Right atrium auricular region (tissue), 2 donors: ENCODE results near the gene MXD1. TPM values are rescaled to one million over a fixed set of nuclear protein-coding genes. Genes with fewer than 3 reads are reported as not detected.

Experiments
- DNase-seq: peaks from one replicate; pipeline ENCODE4 v3.0.0-alpha.2; 2019; ENCODE audit warnings: low spot score
- H3K27ac ChIP-seq, 2 donors: fragments of 200-600 bp; sonication (generic); 1 replicate in 1 of 2; 2 replicates in 1 of 2; pipeline ENCODE4 v1.5.1; 2016 to 2019
- H3K27me3 ChIP-seq, 2 donors: fragments of 200-600 bp; sonication (generic); one replicate each; pipeline versions ENCODE4 v1.5.1 to v1.6.0; 2017 to 2019
- H3K36me3 ChIP-seq: fragments of 200-600 bp; sonication (generic); one replicate; pipeline ENCODE4 v1.5.1; 2016
- H3K4me1 ChIP-seq, 2 donors: fragments of 200-600 bp; sonication (generic); one replicate each; pipeline versions ENCODE4 v1.5.1 to v1.6.0; 2017 to 2019
- H3K4me3 ChIP-seq, 2 donors: fragments of 200-600 bp; sonication (generic); 1 replicate in 1 of 2; 2 replicates in 1 of 2; pipeline ENCODE4 v1.5.1; 2017 to 2019; ENCODE audit warnings: mild to moderate bottlenecking in 1 of 2, moderate library complexity in 1 of 2
- H3K9me3 ChIP-seq, 2 donors: fragments of 200-600 bp; sonication (generic); one replicate each; pipeline ENCODE4 v1.5.1; 2019
- CTCF ChIP-seq, 2 donors: fragments of 200-600 bp; sonication (generic); IDR thresholded peaks; one replicate each; pipeline ENCODE4 v1.5.1; 2019; ENCODE audit warnings: antibody characterized with exemption in 2 of 2
- total RNA-seq, 2 donors: library from RNA; depleted of rRNA; stranded (reverse); fragments of >200 nt; gene quantifications; one replicate each; pipeline ENCODE4 v1.1.0, GENCODE V29; 2016

MXD1 gene
- total RNA-seq, 2 donors from 2014 or later: 4.4 to 4.7 TPM

- TF ChIP-seq CTCF (IDR thresholded peaks at IDR 0.05): peak in 1 of 2 donors; percentile 54
- H3K4me3 ChIP-seq: peak overlapping the region; percentile 63 to 85
- DNase-seq: peak; percentile 100
- no peaks in the 10 kb centered on the region for H3K36me3 ChIP-seq
- peak overlapping the region; percentile 99 for H3K27ac ChIP-seq
- H3K9me3 ChIP-seq: no peaks in the 10 kb centered on the region
- H3K4me1 ChIP-seq: peaks cover 0 to 26% of the 10 kb centered on the region in 2 donors
- H3K27me3 ChIP-seq: no peaks in the 10 kb centered on the region
These were observed 552 bp upstream of the MXD1 start for GRCh38 chr2:69914164-69914949.

GRCh38 chr2:69916106-69916505 lies 1.2 kb downstream of the MXD1 start:
- Histone ChIP-seq H3K4me3 (peak overlapping the region in 1 of 2 donors; percentile 85), H3K27ac (peak overlapping the region; percentile 89 to 96), H3K27me3 (no peaks in the 10 kb centered on the region), H3K4me1 (peaks cover 0 to 26% of the 10 kb centered on the region in 2 donors), H3K36me3 (no peaks in the 10 kb centered on the region), H3K9me3 (no peaks in the 10 kb centered on the region)
- no peak for DNase-seq
- TF ChIP-seq CTCF (IDR thresholded peaks at IDR 0.05): no peak

- H3K27ac ChIP-seq: peak overlapping the region; percentile 59 to 72
- H3K4me3 ChIP-seq: no peak overlapping the region
- TF ChIP-seq CTCF (IDR thresholded peaks at IDR 0.05): no peak
- peak; percentile 71 for DNase-seq
- no peaks in the 10 kb centered on the region for H3K9me3 ChIP-seq
- peaks cover 0 to 26% of the 10 kb centered on the region in 2 donors for H3K4me1 ChIP-seq
- peaks cover 9% of the 10 kb centered on the region for H3K36me3 ChIP-seq
- H3K27me3 ChIP-seq: no peaks in the 10 kb centered on the region
These were observed 2.9 kb downstream of the MXD1 start for GRCh38 chr2:69917852-69918251.

GRCh38 chr2:69918401-69918800 lies 3.5 kb downstream of the MXD1 start:
- H3K27ac ChIP-seq: peak overlapping the region; percentile 59 to 72
- H3K4me3 ChIP-seq: no peak overlapping the region
- no peaks in the 10 kb centered on the region for H3K27me3 ChIP-seq
- no peak for DNase-seq
- no peaks in the 10 kb centered on the region for H3K9me3 ChIP-seq
- H3K36me3 ChIP-seq: peaks cover 9% of the 10 kb centered on the region
- H3K4me1 ChIP-seq: peaks cover 0 to 24% of the 10 kb centered on the region in 2 donors
- no peak for TF ChIP-seq CTCF (IDR thresholded peaks at IDR 0.05)

DNA sequence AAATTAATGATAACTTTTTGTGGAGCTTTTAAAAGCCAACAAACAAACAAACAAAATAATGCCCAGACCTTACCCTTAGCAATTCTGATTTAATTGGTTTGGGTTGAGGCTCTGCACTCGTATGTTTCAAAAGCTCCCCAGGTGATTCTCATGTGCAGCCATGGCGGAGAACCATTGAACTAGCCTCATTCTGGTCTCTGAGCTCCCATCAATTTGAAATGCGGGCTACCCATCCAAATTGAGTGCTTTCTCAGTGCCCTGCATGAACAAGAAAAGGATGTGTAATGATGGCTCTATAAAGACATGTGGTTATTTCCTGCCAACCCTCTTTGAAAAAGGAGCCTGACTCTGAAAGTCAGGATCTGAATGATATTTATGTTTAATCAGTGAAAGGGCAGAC lies 8.2 kb downstream of the MXD1 start:
- no peak overlapping the region for H3K27ac ChIP-seq
- no peak for TF ChIP-seq CTCF (IDR thresholded peaks at IDR 0.05)
- peaks cover 9% of the 10 kb centered on the region for H3K36me3 ChIP-seq
- no peak overlapping the region for H3K4me3 ChIP-seq
- H3K4me1 ChIP-seq: peaks cover 0 to under 1% of the 10 kb centered on the region in 2 donors
- DNase-seq: no peak
- no peaks in the 10 kb centered on the region for H3K27me3 ChIP-seq
- H3K9me3 ChIP-seq: no peaks in the 10 kb centered on the region
